HEK293 (cell line): ENCODE results near the gene AHRR.

ENCODE experiments used
- CTCF ChIP-seq: fragments of 450-650 bp; formaldehyde crosslinking; IDR thresholded peaks from 2 replicates; pipeline ENCODE4 v1.5.1; 2016; ENCODE audit warnings: missing biosample characterization, missing genetic modification characterization
- ELK4 ChIP-seq: IDR thresholded peaks from 2 replicates; pipeline ENCODE4 v1.6.1; 2011; ENCODE audit warnings: mild to moderate bottlenecking, low read depth, low read length, borderline replicate concordance
- ZBTB6 ChIP-seq: fragments of 450-650 bp; formaldehyde crosslinking; IDR thresholded peaks from 2 replicates; pipeline ENCODE4 v1.5.1; 2017; ENCODE audit warnings: missing biosample characterization, missing genetic modification characterization

- TF ChIP-seq CTCF, result no peak
- TF ChIP-seq ELK4, result no peak
- TF ChIP-seq ZBTB6, result no peak
Observed at GRCh38 chr5:401146-402034, 79.9 kb downstream of the AHRR start.
